CD4-positive, alpha-beta T cell treated with Interleukin-2 at 100 ng/mL for 4 hours (primary cell): ENCODE results near the gene RNF207.

Experiments
- DNase-seq: peaks from one replicate; pipeline ENCODE4 v3.0.0-alpha.2; 2020; ENCODE audit warnings: low spot score

Gene RNF207

DNA sequence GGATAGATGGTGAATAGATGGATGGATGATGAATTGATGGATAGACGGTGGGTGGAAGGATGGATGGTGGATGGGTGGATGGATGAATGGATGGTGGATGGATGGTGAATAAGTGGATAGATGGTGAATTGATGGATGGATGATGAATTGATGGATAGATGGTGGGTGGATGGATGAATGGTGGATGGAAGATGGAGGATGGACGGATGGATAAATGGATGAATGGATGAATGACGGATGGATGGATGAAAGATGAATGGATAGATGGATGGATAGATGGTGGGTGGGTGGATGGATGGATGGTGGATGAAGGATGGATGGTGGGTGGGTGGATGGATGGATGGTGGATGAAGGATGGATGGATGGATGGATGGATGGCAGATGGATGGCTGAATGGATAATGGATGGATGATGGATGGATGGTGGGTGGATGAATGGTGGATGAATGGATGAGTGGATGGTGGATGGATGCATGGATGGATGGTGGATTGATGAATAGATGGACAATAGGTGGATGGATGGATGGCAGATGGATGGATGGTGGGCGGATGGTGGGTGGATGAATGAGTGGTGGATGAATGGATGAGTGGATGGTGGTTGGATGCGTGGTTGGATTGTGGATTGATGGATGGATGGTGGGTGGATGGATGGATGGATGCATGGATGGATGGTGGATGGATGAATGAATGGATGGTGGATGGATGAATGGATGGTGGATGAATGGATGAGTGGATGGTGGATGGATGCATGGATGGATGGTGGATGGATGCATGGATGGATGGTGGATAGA, 31.1 kb upstream of the RNF207 start:
- DNase-seq = no peak

- DNase-seq = no peak
Observed at GRCh38 chr1:6175411-6175828, 30.5 kb upstream of the RNF207 start.

DNA sequence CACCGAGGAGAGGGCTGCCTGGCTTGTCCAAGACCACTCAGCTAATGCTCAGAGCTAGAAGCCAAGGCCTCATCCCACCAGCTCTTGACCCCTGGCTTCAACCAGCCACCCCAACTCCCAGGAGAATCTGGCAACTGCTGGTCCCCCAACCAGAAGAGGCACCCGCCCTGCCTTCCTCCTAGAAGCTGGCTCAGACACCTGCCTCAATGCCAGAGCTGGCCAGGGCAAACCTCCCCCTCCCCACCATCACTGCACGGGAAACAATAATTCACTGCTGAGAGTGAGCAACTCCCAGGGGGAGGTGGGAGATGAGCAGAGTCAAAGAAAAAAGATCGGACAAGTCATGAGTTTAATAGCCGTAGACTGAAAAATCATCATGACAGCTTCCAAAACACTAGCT, 29.1 kb upstream of the RNF207 start:
- DNase-seq = no peak

GRCh38 chr1:6177681-6178380, 28.1 kb upstream of the RNF207 start:
- DNase-seq = no peak

- no peak for DNase-seq
Observed at GRCh38 chr1:6178751-6179563, 27.0 kb upstream of the RNF207 start.

DNA sequence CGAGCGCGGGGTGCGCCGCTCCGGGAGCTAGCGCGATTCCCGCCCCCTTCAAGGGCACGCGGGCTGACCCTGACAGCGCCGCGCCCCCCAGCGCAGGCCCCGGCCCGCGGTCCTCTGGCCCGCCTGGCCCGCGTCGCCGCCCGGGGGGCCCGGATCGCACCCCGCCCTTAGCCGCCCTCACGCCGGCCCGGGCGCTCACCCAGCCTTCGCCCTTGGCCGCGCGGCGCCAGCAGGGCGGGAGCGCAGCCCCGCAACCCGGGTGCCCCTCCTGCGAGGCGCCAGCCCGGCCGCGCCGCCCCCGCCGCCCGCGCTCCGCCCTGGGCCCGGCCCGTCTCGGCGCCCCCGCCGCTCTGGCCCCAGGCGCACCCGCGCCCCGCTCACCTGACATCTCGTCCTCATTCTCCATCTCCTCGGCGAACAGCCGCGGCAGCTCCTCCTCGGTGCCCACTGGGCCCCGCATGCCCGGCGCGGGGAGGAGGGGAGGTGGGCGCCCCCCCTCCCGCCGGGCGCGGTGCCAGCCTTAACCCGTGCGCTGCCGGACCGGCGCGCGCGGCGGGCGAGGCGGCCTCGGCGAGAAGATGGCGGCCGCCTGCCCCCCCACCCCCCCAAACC, 26.2 kb upstream of the RNF207 start:
- DNase-seq = no peak

DNA sequence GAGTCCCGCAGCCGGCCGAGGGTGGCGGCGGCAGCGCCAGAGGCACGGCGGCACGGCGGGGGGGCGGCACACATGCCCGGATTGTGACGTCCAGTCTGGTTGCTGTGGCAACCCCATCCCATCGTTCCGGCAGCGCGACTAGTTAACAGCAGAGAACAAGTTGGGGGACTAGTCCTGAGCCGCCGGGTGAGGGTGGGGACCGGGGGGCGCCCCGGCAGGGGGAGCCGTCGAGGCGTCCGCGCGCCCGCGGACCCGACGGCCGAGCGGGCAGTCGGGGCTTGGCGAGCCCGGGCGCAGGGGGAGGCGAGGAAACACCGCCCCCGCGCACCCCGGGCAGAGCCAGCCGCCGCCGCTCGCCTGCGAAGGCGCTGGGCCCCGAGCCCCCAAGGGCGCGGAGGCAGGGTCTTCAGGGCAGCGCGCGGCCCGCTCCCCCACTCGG, 25.6 kb upstream of the RNF207 start, which contains the start of gene CHD5:
TSS of gene CHD5 (minus strand) at position 54 of the 439 bp plus-strand sequence. CDS start 298 bp downstream, outside the sequence.
- no peak for DNase-seq

- DNase-seq = no peak
Observed at GRCh38 chr1:6180707-6181311, 25.1 kb upstream of the RNF207 start.

DNA sequence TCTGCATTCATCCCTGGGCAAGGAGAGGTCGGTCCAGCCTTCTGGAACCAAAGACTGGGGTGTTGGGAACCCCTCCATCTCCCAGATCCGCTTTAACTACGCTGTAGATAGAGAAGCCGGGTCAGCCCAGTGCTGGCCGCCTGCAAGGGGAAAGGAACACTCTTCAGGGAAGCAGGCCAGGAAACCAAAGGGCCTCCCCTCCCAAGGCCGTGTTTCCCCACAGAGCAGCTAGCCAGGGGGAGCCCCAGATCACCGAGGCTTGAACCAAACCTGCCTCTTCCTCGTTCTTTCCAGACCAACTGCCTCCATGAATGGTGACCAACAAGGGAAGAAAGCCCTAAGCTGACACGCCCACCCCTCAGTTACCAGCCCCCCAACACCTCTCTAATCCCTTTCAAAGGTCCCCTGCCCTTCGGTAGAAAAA, 24.6 kb upstream of the RNF207 start:
- DNase-seq = no peak

GRCh38 chr1:6183520-6183989, 22.4 kb upstream of the RNF207 start:
- no peak for DNase-seq

DNA sequence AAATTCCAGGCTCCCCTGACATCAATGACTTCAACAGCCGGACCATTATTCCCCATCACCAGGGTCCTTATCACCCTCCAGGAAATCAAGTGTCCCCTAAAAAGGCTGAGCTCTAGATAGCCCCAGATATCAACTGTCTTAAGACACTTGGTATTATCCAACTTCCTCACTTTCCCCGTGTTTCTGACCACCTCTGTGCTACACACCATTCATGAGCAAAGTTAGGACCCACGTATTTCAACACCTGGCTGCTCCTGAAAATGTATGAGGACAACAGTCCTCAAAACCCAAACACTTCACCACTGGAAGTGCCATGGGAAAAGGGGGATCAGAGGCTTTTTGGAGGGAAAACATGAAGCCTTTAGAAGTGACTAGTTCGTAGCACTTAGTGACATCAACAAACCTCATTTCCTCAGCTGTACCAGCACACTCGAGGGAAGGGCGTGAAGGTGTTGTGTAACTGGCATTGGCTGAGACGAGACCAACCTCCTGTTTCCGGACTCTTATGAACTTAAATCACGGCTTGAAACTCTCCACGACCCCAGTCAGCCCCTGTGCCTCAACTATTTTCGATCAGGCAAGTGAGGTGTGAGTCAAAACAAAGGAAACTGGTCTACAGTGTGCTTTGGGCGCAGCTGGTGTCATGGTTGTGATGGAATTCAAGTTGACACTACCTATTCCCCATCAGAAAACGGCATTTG, 21.7 kb upstream of the RNF207 start:
- no peak for DNase-seq

GRCh38 chr1:6185151-6185550, 20.8 kb upstream of the RNF207 start:
- DNase-seq = no peak

DNA sequence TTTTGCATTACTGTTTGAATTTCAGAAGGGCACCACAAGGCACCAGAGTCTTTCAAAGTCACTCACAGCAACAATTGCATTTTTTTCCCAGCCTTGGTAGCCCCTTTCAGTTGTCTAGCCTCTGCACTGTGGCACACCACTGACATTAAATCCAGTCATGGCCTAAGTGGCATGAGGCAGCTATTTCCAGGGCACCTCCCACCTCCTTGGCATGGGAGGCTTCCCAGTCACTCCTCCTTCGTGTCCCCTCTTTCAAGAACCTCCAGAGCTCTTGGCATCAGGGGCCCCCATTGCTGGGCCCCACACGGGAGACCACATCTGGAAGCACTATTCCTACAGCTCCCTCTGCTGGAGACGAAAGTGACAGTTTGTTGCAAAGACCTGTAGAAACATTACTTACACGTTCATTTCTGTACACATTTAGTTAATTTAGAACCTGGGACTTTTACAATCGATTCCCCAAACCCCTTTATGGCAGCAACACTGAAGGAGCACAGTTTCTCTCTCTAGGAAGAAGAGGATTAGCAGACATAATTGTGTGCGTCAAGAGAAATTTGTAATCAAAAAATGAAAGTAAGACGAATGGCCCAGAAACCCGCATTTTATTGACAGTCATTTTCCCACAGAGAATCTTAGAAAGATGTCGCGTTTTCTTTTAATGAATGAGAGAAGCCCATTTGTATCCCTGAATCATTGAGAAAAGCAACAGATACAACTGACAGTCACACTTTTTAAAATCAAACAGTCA, 20.1 kb upstream of the RNF207 start:
- peak; percentile 36 for DNase-seq

- DNase-seq = no peak
Observed at GRCh38 chr1:6188466-6188865, 17.5 kb upstream of the RNF207 start.

DNA sequence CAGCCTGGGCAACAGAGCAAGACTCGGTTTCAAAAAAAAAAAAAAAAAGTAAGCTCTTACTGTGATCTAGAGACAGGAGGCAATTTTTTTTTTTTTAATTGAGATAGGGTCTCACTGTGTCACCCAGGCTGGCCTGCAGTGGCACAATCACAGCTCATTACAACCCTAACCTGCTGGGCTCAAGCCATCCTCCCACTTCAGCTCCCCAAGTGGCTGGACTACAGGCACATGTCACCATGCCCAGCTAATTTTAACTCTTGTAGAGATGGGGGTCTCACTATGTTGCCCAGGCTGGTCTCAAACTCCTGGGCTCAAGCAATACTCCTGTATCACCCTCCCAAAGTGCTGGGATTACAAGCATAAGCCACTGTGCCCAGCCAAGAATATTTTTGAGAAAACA, 14.0 kb upstream of the RNF207 start:
- no peak for DNase-seq

DNA sequence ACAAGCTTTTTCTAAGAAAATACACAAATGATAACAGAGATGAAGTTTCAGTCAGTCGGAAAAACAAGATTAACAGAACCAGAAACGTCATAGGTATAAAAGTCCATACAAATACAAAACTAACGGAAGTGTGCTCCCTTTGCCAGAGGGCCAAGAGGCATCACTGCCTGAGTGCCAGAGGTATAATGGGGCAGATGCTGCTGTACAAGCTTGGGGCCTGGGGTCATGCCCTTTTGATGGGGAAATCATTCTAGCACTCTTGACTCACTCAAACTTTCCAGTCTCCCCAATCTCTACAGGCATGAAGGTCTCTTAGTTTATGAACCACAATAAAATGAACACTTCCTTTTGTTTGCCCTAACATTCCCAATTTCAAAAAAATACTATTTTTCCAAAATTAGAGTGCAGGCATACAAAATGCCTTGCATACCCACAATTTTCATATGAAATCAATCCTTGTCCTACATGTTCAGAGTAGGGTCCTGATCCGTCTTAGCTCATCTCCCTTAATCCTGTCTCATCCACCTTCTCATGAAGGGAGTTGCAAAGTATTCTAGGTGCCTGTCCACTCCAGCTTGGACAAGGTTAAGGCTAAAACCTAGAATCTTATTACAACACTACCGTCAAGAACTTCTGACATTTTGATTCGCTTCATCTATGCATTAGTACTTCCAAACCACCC, 8.0 kb upstream of the RNF207 start:
- DNase-seq = no peak

DNA sequence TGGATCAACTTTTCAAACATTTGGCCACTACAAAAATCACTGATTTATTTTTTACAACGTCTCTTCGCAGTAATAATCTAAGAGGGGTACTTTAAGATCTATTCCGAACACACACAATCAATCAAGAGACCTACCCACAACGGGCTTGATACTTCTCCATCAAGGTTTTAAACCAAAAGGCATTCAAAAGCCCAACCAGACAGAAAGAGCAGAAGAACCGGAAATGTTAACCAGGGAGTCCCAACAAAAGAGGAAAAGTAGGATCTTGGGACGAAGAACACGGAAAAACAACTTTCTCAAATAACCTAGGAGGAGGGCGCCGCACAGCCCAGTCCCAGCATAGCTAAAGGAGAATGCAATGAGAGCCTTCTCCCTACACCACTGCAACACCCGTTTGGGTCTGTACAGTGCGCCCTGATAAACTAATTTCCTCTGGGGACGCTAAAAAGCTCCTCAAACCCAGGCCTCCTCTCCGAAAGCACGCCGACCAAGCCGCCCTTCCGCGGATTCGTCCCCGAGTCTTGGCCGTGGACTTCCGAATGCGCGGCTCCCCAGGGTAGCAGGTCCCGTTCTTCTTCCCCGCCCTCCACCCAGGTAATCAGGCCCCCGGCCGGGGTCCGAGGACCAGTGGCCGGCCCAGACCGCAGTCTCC, 7.1 kb upstream of the RNF207 start:
- no peak for DNase-seq

DNA sequence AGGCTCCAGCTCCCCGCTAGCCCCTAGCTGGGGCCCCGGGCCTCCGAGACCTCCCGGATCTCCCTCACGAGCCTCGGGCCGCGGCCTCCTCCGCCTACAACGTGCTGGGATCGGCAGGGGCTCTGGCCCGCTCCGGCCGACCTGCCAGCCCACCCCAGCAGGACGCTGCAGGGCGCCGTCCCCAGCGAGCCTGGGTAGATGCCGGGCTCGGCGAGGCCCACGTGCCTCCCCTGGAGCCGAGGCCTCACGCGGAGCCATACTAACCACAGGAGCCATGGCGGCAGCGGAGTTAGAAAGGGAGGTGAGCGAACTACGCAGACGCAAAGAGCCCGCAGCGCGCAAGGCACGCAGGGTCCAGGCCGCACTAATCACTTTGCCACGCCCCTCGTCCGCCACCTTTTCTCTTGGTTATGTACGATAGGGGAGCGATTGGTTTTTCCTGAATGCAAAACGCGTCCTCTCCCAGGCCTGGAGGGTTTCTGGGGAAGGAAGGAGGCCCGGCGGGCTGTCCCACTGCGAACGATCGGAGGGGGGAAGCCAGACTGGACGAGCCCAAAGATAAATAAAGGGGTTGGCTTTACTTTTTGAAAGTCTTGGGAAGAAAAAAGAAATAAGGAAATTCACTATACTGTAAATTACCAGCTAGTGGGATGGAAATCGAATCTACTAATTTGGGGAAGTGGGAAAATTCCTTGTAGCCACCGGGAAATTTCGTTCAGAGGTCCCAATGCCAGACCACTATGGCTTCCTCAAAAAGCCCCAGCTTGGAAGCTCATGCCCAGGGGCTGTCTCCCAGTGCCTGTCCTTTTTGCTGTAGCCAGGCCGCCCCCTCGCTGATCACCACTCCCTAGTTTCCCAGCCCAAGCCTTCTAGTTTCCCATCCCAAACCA, 6.4 kb upstream of the RNF207 start, which contains the start of gene RPL22:
TSS of gene RPL22 (minus strand) at position 298 of the 890 bp plus-strand sequence. CDS start at position 276, 22 bp downstream.
- DNase-seq = peak; percentile 99
